LNCAP (cell line): ENCODE results near the gene AATK.

Experiments used
- TF ChIP-seq, protein P1 (sequence below): fragments of 450-650 bp; IDR thresholded peaks from 2 replicates; pipeline ENCODE4 v1.5.1; 2017; ENCODE audit warnings: mild to moderate bottlenecking

The AATK gene

DNA sequence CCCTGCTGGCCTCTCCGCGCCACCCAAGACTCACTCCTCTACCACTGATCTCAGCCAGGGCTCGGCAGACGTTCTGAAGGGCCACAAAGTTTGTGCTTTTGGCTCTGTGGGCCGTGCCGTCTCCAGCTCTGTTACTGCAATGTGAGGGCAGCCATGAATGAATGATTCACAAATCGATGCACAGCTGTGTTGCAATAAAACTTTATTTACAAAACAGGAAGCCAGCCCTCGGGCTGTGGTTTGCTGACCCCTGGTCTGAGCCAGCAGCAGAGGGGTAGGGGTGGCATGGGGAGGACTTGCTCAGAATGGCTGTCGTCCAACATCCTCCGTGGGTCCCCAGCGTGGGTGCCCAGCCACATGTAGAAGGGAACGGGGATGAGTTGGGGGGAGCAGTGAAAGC is 63.7 kb downstream of the AATK start:
- TF ChIP-seq, protein P1, sequence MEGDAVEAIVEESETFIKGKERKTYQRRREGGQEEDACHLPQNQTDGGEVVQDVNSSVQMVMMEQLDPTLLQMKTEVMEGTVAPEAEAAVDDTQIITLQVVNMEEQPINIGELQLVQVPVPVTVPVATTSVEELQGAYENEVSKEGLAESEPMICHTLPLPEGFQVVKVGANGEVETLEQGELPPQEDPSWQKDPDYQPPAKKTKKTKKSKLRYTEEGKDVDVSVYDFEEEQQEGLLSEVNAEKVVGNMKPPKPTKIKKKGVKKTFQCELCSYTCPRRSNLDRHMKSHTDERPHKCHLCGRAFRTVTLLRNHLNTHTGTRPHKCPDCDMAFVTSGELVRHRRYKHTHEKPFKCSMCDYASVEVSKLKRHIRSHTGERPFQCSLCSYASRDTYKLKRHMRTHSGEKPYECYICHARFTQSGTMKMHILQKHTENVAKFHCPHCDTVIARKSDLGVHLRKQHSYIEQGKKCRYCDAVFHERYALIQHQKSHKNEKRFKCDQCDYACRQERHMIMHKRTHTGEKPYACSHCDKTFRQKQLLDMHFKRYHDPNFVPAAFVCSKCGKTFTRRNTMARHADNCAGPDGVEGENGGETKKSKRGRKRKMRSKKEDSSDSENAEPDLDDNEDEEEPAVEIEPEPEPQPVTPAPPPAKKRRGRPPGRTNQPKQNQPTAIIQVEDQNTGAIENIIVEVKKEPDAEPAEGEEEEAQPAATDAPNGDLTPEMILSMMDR: no peak

- TF ChIP-seq, protein P1: peak; percentile 100
Observed at GRCh38 chr17:81101614-81102306, 64.3 kb downstream of the AATK start.

GRCh38 chr17:81100668-81101067 is 65.4 kb downstream of the AATK start:
- TF ChIP-seq, protein P1: no peak

DNA sequence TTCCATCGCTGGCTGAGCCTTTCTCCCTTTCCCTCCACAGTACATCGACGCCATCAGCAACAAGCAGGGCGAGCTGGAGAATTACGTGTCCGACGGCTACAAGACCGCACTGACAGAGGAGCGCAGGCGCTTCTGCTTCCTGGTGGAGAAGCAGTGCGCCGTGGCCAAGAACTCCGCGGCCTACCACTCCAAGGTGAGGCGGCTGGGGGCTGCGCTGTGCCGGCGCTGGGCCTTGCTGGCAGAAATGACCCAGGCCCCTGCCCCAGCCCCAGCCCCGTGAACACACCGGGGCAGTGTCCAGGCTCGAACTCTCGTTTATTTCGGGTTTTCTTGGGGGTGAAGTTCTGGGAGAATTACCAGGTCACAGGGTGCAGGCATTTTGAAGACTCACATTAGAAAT is 66.1 kb downstream of the AATK start:
- TF ChIP-seq, protein P1: no peak

GRCh38 chr17:81097943-81098308 is 68.1 kb downstream of the AATK start:
- TF ChIP-seq, protein P1: no peak

- TF ChIP-seq, protein P1: no peak
Observed at GRCh38 chr17:81097134-81097942, 68.7 kb downstream of the AATK start.

DNA sequence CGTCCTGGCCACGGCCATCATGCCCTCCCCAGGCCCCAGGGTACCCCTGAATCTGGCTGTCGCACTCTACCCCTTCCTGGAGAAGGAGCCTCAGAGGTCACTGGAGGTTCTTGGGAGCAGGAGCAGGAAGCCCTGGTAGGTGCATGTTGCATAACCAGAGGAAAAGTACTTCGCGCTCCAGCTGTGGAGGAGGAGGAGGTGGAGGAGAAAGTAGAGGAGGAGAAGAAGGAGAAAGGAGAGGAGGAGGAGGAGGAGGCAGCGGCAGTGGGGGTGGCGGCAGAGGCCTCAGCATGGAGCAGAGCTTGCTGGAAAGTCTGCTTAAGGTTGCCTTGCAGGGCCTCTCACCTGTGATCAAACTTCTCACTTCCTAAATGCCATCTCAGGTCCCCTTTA is 69.3 kb downstream of the AATK start:
- TF ChIP-seq, protein P1: no peak
